BLaER1 treated with 17β-estradiol and CSF1 and Interleukin-3, amounts not matched to agents 10 nM and 100 nM (cell line): ENCODE results near the gene OR2A2.

Experiments used
- H3K27ac ChIP-seq, 11 experiments: shearing (Covaris generic); formaldehyde crosslinking; 2 replicates each; pipeline ENCODE4 v1.8.1; 2022
- H3K27me3 ChIP-seq, 11 experiments: shearing (Covaris generic); formaldehyde crosslinking; 2 replicates each; pipeline ENCODE4 v1.8.1; 2022
- H3K36me3 ChIP-seq, 11 experiments: shearing (Covaris generic); formaldehyde crosslinking; 2 replicates each; pipeline ENCODE4 v1.8.1; 2022
- H3K4me1 ChIP-seq, 10 experiments: shearing (Covaris generic); formaldehyde crosslinking; 2 replicates each; pipeline ENCODE4 v1.8.1; 2022
- H3K4me2 ChIP-seq, 11 experiments: shearing (Covaris generic); formaldehyde crosslinking; 2 replicates each; pipeline ENCODE4 v1.8.1; 2022
- H3K4me3 ChIP-seq, 10 experiments: shearing (Covaris generic); formaldehyde crosslinking; 2 replicates each; pipeline ENCODE4 v1.8.1; 2022
- H3K9ac ChIP-seq, 11 experiments: shearing (Covaris generic); formaldehyde crosslinking; 2 replicates each; pipeline ENCODE4 v1.8.1; 2022
- H3K9me3 ChIP-seq, 11 experiments: shearing (Covaris generic); formaldehyde crosslinking; replicated peaks in 1 of 11; 2 replicates each; pipeline ENCODE4 v1.8.1; 2022
- H4K20me1 ChIP-seq, 11 experiments: shearing (Covaris generic); formaldehyde crosslinking; 2 replicates each; pipeline ENCODE4 v1.8.1; 2022
- Cebpa-rat ChIP-seq, 11 experiments: shearing (Covaris generic); IDR thresholded peaks; 2 replicates each; pipeline ENCODE4 v1.8.1; 2022

OR2A2 gene

DNA sequence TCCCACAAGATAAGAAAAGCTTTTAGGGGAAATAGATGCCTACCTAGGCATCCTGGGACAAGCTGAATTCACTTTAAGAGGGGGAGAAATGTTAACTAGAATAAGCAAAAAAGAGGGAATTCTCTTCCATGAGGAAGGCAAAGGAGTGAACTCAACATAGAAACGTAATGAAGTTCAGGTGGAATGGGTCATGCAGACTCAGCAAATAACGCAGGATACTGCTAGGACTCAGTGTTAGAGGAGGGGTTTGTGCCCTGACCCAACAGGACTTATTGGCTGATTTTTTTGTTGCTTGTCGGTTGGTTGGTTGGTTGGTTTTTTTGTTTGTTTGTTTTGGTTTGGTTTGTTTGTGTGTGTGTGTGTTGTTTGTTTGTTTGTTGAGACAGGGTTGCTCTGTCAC lies 22.9 kb downstream of the OR2A2 start:
- no peaks in the 10 kb centered on the region for H4K20me1 ChIP-seq
- TF ChIP-seq Cebpa-rat (IDR thresholded peaks at IDR 0.05), result no peak
- H3K4me2 ChIP-seq, result no peak overlapping the region
- no peaks in the 10 kb centered on the region for H3K27me3 ChIP-seq
- no peaks in the 10 kb centered on the region for H3K4me1 ChIP-seq
- H3K36me3 ChIP-seq, result no peaks in the 10 kb centered on the region
- H3K4me3 ChIP-seq, result no peak overlapping the region
- no peaks in the 10 kb centered on the region for H3K9me3 ChIP-seq
- H3K9ac ChIP-seq, result no peak overlapping the region
- no peak overlapping the region for H3K27ac ChIP-seq

DNA sequence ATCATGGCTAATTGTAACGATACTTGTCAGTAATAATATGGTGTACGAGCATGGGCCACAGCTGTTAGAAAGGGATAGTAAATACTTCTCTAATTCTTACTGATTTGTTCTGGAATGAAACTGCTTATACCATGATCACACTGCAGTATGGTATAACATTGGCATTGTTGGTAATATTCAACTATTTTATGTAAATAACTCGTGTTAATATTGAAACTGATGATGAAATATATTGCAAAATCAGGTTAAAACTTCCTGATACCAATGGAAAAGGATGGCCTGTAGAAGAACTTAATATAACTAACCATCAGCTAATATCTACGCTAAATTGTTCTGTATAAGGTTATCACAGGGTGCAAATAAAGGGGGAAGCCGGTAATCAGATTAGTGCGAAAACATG lies 23.9 kb downstream of the OR2A2 start:
- no peaks in the 10 kb centered on the region for H3K4me1 ChIP-seq
- no peak overlapping the region for H3K9ac ChIP-seq
- no peak overlapping the region for H3K4me3 ChIP-seq
- H3K4me2 ChIP-seq, result no peak overlapping the region
- H3K9me3 ChIP-seq, result no peaks in the 10 kb centered on the region
- H3K27ac ChIP-seq, result no peak overlapping the region
- H4K20me1 ChIP-seq, result no peaks in the 10 kb centered on the region
- no peaks in the 10 kb centered on the region for H3K27me3 ChIP-seq
- no peaks in the 10 kb centered on the region for H3K36me3 ChIP-seq
- TF ChIP-seq Cebpa-rat (IDR thresholded peaks at IDR 0.05), result no peak

- H3K9me3 ChIP-seq, result no peaks in the 10 kb centered on the region
- no peaks in the 10 kb centered on the region for H3K27me3 ChIP-seq
- H3K27ac ChIP-seq, result no peak overlapping the region
- H3K4me3 ChIP-seq, result no peak overlapping the region
- H3K9ac ChIP-seq, result no peak overlapping the region
- no peak for TF ChIP-seq Cebpa-rat (IDR thresholded peaks at IDR 0.05)
- no peaks in the 10 kb centered on the region for H3K4me1 ChIP-seq
- H3K36me3 ChIP-seq, result no peaks in the 10 kb centered on the region
- no peak overlapping the region for H3K4me2 ChIP-seq
- H4K20me1 ChIP-seq, result no peaks in the 10 kb centered on the region
These were observed 24.7 kb downstream of the OR2A2 start for GRCh38 chr7:144134116-144134515.

DNA sequence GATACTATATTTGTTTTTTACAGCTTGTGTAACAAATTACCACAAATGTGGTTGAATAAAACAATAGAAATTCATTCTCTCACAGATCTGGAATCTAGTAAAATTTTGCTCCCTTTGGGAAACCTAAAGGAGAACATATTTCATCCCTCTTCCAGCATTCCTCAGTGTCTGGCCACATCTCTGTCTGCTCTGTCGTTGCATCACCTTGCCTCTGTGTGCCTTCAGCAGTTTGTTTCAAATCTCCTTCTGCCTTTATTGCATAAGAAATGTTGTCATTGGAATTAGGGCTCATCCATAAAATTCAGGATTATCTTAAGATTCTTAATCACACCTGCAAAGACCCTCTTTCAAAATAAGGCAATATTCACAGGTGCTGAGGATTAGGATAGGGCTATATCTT lies 28.1 kb downstream of the OR2A2 start:
- Histone ChIP-seq H4K20me1 (no peaks in the 10 kb centered on the region), H3K36me3 (no peaks in the 10 kb centered on the region), H3K27me3 (no peaks in the 10 kb centered on the region), H3K27ac (no peak overlapping the region), H3K9me3 (0 out of 22 replicates have a peak, but pooled peaks cover 0 to 5% (median 0%) of the 10 kb centered on the region in 11 experiments), H3K4me1 (no peaks in the 10 kb centered on the region), H3K9ac (no peak overlapping the region), H3K4me3 (no peak overlapping the region), H3K4me2 (no peak overlapping the region)
- TF ChIP-seq Cebpa-rat (IDR thresholded peaks at IDR 0.05), result no peak

DNA sequence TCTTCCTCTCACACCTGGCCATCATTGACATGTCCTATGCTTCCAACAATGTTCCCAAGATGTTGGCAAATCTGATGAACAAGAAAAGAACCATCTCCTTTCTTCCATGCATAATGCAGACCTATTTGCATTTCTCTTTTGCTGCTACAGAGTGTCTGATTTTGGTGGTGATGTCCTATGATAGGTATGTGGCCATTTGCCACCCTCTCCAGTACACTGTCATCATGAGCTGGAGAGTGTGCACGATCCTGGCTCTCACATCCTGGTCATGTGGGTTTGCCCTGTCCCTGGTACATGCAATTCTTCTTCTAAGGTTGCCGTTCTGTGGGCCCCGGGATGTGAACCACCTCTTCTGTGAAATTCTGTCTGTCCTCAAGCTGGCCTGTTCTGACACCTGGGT lies 32.8 kb downstream of the OR2A2 start:
- H4K20me1 ChIP-seq, result no peaks in the 10 kb centered on the region
- H3K4me2 ChIP-seq, result no peak overlapping the region
- H3K27ac ChIP-seq, result no peak overlapping the region
- no peaks in the 10 kb centered on the region for H3K4me1 ChIP-seq
- no peaks in the 10 kb centered on the region for H3K27me3 ChIP-seq
- H3K9me3 ChIP-seq, result peaks cover 4 to 13% (median 6%) of the 10 kb centered on the region in 11 experiments
- H3K36me3 ChIP-seq, result no peaks in the 10 kb centered on the region
- no peak overlapping the region for H3K9ac ChIP-seq
- H3K4me3 ChIP-seq, result no peak overlapping the region
- no peak for TF ChIP-seq Cebpa-rat (IDR thresholded peaks at IDR 0.05)

DNA sequence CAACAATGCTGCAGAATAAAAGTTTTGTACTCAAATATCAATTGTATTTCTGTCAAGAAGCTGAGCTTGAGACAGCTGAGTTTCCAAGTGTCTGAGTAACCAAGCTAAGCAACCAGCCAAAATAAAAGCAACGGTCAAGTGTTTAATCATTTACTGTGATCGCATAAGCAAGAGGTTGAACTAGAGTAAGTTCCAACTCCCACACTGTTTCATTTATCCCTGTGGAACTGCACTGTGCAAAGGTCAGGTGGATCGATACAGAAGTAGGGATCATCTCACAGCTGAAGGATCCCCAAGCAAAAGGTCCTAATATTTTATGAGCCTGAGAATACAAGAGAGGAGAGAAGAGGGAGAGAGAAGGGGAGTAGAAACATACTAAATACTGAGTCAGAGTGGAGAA lies 35.0 kb downstream of the OR2A2 start:
- H3K27me3 ChIP-seq, result no peaks in the 10 kb centered on the region
- H3K9me3 ChIP-seq, result peaks cover 20 to 35% (median 25%) of the 10 kb centered on the region in 11 experiments
- H3K36me3 ChIP-seq, result no peaks in the 10 kb centered on the region
- H3K4me2 ChIP-seq, result no peak overlapping the region
- no peaks in the 10 kb centered on the region for H3K4me1 ChIP-seq
- TF ChIP-seq Cebpa-rat (IDR thresholded peaks at IDR 0.05), result no peak
- no peak overlapping the region for H3K4me3 ChIP-seq
- no peak overlapping the region for H3K9ac ChIP-seq
- H3K27ac ChIP-seq, result no peak overlapping the region
- H4K20me1 ChIP-seq, result no peaks in the 10 kb centered on the region

DNA sequence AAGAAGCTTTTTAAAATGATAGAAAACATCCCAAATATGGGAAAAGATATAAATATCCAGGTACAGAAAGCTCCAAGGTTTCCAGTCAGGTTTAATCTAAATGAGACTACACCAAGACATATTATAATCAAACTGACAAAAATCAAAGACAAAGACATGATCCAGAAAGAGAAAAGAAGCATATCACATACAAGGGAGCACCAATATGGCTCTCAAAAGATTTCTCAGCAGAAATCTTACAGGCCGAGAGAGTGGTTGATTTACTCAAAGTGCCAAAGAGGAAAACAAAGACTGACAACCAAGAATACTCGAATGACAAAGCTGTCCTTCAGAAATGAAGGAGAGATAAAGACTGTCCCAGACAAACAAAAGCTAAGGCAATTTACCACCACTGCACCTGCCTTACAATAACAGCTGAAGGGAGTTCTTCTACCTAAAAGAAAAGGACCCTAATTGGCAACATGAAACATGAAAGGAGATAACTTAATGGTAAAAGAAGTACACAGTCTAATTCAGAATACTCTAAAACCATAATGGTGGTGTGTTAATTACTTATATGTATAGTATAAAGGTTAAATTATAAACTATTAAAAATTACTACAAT lies 38.9 kb downstream of the OR2A2 start:
- peaks cover 20 to 35% (median 29%) of the 10 kb centered on the region in 11 experiments for H3K9me3 ChIP-seq
- no peak for TF ChIP-seq Cebpa-rat (IDR thresholded peaks at IDR 0.05)

DNA sequence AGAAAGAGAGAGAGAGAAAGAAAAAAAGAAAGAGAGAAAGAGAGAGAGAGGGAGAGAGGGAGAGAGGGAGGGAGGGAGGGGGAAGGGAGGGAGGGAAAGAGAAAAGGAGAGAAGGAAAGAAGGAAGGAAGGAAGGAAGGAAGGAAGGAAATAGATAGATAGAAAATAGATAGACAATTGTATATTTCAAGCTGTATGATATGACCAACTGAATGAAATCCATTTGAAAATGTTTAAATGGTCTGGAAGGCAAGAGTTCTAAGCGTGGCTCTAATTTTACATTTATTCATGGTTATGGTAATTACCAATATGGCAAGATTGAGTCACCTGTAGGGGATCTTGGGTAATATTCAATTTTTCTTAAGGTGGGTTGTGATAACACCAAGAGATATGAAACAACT lies 49.5 kb downstream of the OR2A2 start:
- no peaks in the 10 kb centered on the region for H4K20me1 ChIP-seq
- no peaks in the 10 kb centered on the region for H3K36me3 ChIP-seq
- no peak overlapping the region for H3K27ac ChIP-seq
- no peaks in the 10 kb centered on the region for H3K27me3 ChIP-seq
- peaks cover 0 to 9% (median 0%) of the 10 kb centered on the region in 10 experiments; a peak in 3 of 20 replicates for H3K4me1 ChIP-seq
- H3K9ac ChIP-seq, result no peak overlapping the region
- TF ChIP-seq Cebpa-rat (IDR thresholded peaks at IDR 0.05), result no peak
- H3K4me3 ChIP-seq, result no peak overlapping the region
- no peak overlapping the region for H3K4me2 ChIP-seq
- peaks cover 0 to 5% (median 0%) of the 10 kb centered on the region in 11 experiments; a peak in 1 of 22 replicates for H3K9me3 ChIP-seq

More for the DNA sequence above, 38.9 kb downstream of the OR2A2 start:
- Histone ChIP-seq H3K4me2 (no peak overlapping the region), H3K27me3 (no peaks in the 10 kb centered on the region), H3K4me1 (no peaks in the 10 kb centered on the region), H3K9ac (no peak overlapping the region), H3K36me3 (no peaks in the 10 kb centered on the region), H4K20me1 (no peaks in the 10 kb centered on the region), H3K27ac (no peak overlapping the region), H3K4me3 (no peak overlapping the region)
